ENCODE results near the gene DNAJB14. TPM values are rescaled to one million over a fixed set of nuclear protein-coding genes. Genes with fewer than 3 reads are reported as not detected.

The DNAJB14 gene
- total and polyA plus RNA-seq, 2 of the 13 experiments (the other 11 are each of a cell fraction or from before 2014, with no cell fraction given) = 9.1 to 38.1 TPM

DNA sequence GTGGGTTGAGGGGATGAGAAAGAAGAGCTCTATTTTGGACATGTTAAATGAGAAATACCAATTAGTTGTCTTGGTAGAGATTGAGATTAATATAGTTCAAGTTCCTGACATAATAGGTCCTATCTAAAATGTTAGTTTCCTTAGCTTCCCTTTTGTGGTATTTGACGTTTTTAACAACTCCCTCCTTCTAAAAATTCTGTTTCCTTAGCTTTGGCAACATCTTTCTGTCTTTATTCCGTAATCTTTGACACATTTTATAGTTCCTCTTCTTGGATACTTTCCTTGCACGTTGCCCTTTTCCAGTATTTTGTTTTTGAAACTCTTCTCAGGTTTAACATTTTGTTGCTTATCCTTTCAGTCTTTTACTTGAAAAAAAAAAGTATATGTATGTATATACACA, 89.1 kb downstream of the DNAJB14 start (continued):
- TF ChIP-seq SRSF9 (IDR thresholded peaks at IDR 0.05; ENCODE audit: borderline replicate concordance, insufficient read depth, low read depth, low read length, poor library complexity, severe bottlenecking) (no peak), NFKBIZ (CRISPR knock-in tag; IDR thresholded peaks at IDR 0.05) (no peak), YEATS2 (CRISPR knock-in tag; IDR thresholded peaks at IDR 0.05; ENCODE audit: borderline replicate concordance) (no peak), POLR2AphosphoS2 (IDR thresholded peaks at IDR 0.05; ENCODE audit: low read depth, low read length) (no peak), XBP1 (CRISPR knock-in tag; IDR thresholded peaks at IDR 0.05) (no peak)
- TF ChIP-seq, protein P1, sequence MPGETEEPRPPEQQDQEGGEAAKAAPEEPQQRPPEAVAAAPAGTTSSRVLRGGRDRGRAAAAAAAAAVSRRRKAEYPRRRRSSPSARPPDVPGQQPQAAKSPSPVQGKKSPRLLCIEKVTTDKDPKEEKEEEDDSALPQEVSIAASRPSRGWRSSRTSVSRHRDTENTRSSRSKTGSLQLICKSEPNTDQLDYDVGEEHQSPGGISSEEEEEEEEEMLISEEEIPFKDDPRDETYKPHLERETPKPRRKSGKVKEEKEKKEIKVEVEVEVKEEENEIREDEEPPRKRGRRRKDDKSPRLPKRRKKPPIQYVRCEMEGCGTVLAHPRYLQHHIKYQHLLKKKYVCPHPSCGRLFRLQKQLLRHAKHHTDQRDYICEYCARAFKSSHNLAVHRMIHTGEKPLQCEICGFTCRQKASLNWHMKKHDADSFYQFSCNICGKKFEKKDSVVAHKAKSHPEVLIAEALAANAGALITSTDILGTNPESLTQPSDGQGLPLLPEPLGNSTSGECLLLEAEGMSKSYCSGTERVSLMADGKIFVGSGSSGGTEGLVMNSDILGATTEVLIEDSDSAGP (CRISPR knock-in tag; IDR thresholded peaks at IDR 0.05; ENCODE audit: borderline replicate concordance) = no peak
- TF ChIP-seq, protein P2, sequence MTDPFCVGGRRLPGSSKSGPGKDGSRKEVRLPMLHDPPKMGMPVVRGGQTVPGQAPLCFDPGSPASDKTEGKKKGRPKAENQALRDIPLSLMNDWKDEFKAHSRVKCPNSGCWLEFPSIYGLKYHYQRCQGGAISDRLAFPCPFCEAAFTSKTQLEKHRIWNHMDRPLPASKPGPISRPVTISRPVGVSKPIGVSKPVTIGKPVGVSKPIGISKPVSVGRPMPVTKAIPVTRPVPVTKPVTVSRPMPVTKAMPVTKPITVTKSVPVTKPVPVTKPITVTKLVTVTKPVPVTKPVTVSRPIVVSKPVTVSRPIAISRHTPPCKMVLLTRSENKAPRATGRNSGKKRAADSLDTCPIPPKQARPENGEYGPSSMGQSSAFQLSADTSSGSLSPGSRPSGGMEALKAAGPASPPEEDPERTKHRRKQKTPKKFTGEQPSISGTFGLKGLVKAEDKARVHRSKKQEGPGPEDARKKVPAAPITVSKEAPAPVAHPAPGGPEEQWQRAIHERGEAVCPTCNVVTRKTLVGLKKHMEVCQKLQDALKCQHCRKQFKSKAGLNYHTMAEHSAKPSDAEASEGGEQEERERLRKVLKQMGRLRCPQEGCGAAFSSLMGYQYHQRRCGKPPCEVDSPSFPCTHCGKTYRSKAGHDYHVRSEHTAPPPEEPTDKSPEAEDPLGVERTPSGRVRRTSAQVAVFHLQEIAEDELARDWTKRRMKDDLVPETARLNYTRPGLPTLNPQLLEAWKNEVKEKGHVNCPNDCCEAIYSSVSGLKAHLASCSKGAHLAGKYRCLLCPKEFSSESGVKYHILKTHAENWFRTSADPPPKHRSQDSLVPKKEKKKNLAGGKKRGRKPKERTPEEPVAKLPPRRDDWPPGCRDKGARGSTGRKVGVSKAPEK (CRISPR knock-in tag; IDR thresholded peaks at IDR 0.05; ENCODE audit: borderline replicate concordance) = no peak

DNA sequence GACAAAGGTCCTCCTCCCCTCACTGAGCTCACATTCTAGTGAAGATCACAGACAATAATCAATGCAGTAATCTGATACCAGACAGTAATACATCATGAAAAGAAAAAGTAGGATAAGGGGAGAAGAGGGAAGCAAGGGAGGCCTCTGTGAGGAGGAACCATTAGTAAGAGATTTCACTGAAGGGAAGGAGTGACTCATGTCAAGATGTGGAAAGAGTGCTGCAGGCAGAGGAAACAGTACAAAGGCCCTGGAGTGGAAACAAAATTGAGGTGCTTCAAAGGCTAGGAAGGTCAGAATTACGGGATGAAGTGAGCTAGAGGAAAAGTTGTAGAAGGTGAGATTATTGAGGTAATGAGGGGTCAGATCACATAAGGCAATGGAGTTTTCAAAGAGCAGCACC, 90.3 kb downstream of the DNAJB14 start:
- POLR2A ChIA-PET = no interaction called here
- H3K9me3 ChIP-seq (ENCODE audit: low read length) = no peaks in the 10 kb centered on the region
- H3K9ac ChIP-seq (ENCODE audit: insufficient read depth, low read depth, low read length) = no peak overlapping the region
- WGBS (ENCODE audit: low lambda C conversion rate) = 0% methylated on average over 1 of the region's 1 CpG
- BruUV-seq (replicated peaks) = no TSS peak
- DNase-seq (ENCODE audit: low spot score) (no peak), ATAC-seq (no peak), FAIRE-seq (no peak)
- CTCF ChIA-PET (ENCODE audit: low intra/inter-chr PET ratio, low total read pairs) = no interaction called here
- H4K20me1 ChIP-seq (ENCODE audit: insufficient read depth, low read length) = no peaks in the 10 kb centered on the region
- no peak overlapping the region for H3K4me3 ChIP-seq (replicated peaks in 1 of 3; ENCODE audit: insufficient read depth in 1 of 3, low read depth in 2 of 3, low read length in 3 of 3)
- H3K27ac ChIP-seq (ENCODE audit: extremely low read length, insufficient read depth, low read length) = no peak overlapping the region
- H3K4me1 ChIP-seq (ENCODE audit: insufficient read depth, low read length) = no peaks in the 10 kb centered on the region
- intact Hi-C loops (cut with micrococcal nuclease; ENCODE audit: unreplicated experiment) = no loop called here
- no peaks in the 10 kb centered on the region for H3K36me3 ChIP-seq (replicated peaks in 1 of 2; ENCODE audit: control insufficient read depth in 1 of 2, insufficient read depth in 2 of 2, low read length in 2 of 2)
- H3K4me2 ChIP-seq (ENCODE audit: low read depth, low read length) = no peak overlapping the region
- in situ Hi-C loops (cut with HindIII; ENCODE audit: extremely low pct_ligation_motif_present, low pct_unique_long_range_greater_than_20kb) = no loop called here
- no peaks in the 10 kb centered on the region; a peak in 1 of 5 replicates for H3K27me3 ChIP-seq (ENCODE audit: control insufficient read depth in 1 of 2, insufficient read depth in 2 of 2, low read length in 2 of 2)
- H2AFZ ChIP-seq (ENCODE audit: low read length) = no peak overlapping the region
- H3K79me2 ChIP-seq (ENCODE audit: insufficient read depth, low read length) = no peaks in the 10 kb centered on the region
- TF ChIP-seq RARG (CRISPR knock-in tag; IDR thresholded peaks at IDR 0.05; ENCODE audit: low read depth) = no peak
- TF ChIP-seq TBP (CRISPR knock-in tag; IDR thresholded peaks at IDR 0.05) = no peak
- TF ChIP-seq ZNF558 (CRISPR knock-in tag; IDR thresholded peaks at IDR 0.05; ENCODE audit: borderline replicate concordance) = no peak
- TF ChIP-seq ZNF773 (CRISPR knock-in tag; IDR thresholded peaks at IDR 0.05; ENCODE audit: borderline replicate concordance) = no peak
- no peak for TF ChIP-seq ZFP36 (IDR thresholded peaks at IDR 0.05; ENCODE audit: borderline replicate concordance, low read depth, low read length, partially characterized antibody)
- TF ChIP-seq ZNF10 (CRISPR knock-in tag; IDR thresholded peaks at IDR 0.05; ENCODE audit: borderline replicate concordance, low read depth) = no peak

Data from HepG2 (cell line).